ES-I3 (cell line): Measurements from ENCODE around the gene CCNE1.
"Not testable (repeated sequence)": the region's sequence is repeated elsewhere in the genome, so short reads cannot be mapped to it uniquely, and the experiment has no call there.

ENCODE experiments used
- H3K36me3 ChIP-seq: 2 replicates; pipeline ENCODE4 v1.6.1; 2013; ENCODE audit warnings: mild to moderate bottlenecking, low read length, control low read depth, moderate library complexity; ENCODE audit not compliant: insufficient read depth
- H3K4me1 ChIP-seq: 2 replicates; pipeline ENCODE4 v1.6.1; 2013; ENCODE audit warnings: mild to moderate bottlenecking, control low read depth, low read length; ENCODE audit not compliant: insufficient read depth
- H3K9ac ChIP-seq: 2 replicates; pipeline ENCODE4 v1.6.1; 2013; ENCODE audit warnings: low read depth, mild to moderate bottlenecking, low read length, moderate library complexity
- H3K9me3 ChIP-seq: 2 replicates; pipeline ENCODE4 v1.6.1; 2013; ENCODE audit warnings: mild to moderate bottlenecking, low read length, moderate library complexity; ENCODE audit not compliant: control insufficient read depth, insufficient read depth

CCNE1 gene

GRCh38 chr19:29781386-29782259, 30.2 kb upstream of the CCNE1 start:
- Histone ChIP-seq H3K9me3 (no peaks in the 10 kb centered on the region), H3K9ac (no peak overlapping the region), H3K4me1 (no peaks in the 10 kb centered on the region), H3K36me3 (no peaks in the 10 kb centered on the region)

- H3K9ac ChIP-seq = no peak overlapping the region
- no peaks in the 10 kb centered on the region for H3K4me1 ChIP-seq
- no peaks in the 10 kb centered on the region for H3K36me3 ChIP-seq
- H3K9me3 ChIP-seq = no peaks in the 10 kb centered on the region
Observed at GRCh38 chr19:29782260-29782580, 29.6 kb upstream of the CCNE1 start.

DNA sequence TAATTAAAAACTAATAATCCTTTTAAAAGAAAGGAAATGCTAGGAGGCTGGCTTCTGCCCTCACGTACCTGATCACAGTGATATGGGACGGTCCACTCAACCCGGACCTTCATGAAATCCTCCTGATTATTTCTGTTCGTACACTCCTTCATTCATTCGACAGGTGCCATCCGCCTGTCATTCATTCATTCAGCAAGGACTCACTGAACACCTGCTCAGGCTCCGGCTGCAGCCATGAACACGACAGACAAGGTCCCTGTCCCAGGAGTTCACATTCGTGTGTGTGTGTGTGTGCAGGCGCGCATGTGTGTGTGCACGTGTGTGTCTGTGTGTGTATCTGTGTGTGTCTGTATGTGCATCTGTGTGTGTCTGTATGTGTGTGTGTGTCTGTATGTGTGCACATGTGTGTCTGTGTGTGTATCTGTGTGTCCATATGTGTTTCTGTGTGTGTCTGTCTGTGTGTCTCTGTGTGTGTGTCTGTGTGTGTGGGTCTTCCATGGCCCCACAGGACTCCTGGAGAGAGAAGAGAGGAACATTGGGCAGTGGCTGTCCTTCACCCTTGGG, 28.1 kb upstream of the CCNE1 start:
- Histone ChIP-seq H3K9me3 (no peaks in the 10 kb centered on the region), H3K36me3 (no peaks in the 10 kb centered on the region), H3K4me1 (no peaks in the 10 kb centered on the region), H3K9ac (no peak overlapping the region)

DNA sequence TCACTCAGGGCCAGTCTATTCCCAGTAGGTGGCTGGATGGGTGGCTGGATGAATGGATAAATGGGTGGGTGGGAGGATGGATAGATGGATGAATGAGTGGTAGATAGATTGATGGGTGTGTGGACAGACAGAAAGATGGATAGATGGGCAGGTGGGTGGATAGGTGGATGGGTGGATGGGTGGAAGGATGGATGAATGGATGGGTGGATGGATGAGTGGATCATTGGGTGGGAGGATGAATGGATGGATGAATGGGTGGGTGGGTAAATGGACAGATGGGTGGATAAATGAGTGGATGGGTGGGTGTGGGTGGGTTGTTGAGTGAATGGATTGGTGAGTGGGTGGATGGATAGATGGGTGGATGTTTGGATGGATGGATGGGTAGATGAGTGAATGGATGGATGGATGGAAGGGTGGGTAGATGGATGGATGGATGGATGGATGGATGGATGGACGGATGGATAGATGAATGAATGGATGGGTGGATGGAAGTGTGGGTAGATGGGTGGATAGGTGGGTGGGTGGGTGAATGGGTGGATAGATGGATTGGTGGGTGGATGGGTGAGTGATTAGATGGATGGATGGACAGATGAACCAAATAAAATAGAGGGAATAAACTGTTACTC, 27.1 kb upstream of the CCNE1 start:
- Histone ChIP-seq H3K4me1 (no peaks in the 10 kb centered on the region), H3K9me3 (no peaks in the 10 kb centered on the region), H3K36me3 (no peaks in the 10 kb centered on the region), H3K9ac (no peak overlapping the region)

DNA sequence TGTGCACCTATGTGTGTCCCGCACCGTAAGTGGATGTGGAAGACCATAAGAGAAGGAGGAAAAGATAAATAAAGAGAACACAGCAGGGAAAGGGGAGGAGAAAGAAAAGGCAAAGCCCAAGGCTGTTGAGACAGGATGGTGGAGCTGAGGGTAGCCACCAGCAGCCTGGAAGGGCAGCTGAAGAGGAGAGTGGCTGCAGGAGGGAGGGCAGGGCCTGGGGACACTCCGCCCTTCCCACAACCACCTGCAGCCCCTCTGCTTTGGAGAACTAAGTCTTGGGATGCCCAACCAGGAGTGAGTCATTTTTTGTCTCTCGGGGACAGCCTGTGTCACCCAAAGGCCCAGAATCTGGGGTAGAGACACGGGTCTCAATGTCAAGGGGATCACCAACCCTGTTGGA, 26.4 kb upstream of the CCNE1 start:
- Histone ChIP-seq H3K9me3 (no peaks in the 10 kb centered on the region), H3K4me1 (no peaks in the 10 kb centered on the region), H3K36me3 (no peaks in the 10 kb centered on the region), H3K9ac (no peak overlapping the region)

- Histone ChIP-seq H3K4me1 (no peaks in the 10 kb centered on the region), H3K9me3 (no peaks in the 10 kb centered on the region), H3K9ac (no peak overlapping the region), H3K36me3 (no peaks in the 10 kb centered on the region)
Observed at GRCh38 chr19:29785955-29786589, 25.7 kb upstream of the CCNE1 start.

DNA sequence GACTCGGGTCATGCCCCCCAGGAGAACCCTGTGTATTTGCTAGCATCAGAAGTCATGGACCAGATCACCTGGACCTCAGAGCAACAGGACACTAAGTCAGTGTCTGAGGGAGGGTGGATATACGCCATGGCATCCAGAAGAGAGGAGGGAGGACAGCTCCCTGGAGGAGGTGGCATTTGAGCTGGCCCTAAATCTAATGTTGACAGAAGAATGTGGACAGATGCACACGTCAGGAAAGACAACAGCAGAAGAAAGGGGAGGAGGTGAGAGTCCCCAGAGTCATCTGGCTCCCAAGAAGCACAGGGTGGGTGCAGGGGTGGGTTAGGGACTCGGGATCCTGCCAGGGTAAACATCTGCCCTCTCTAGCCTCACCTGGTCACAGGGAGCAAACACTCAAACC, 24.5 kb upstream of the CCNE1 start:
- no peaks in the 10 kb centered on the region for H3K4me1 ChIP-seq
- no peaks in the 10 kb centered on the region for H3K36me3 ChIP-seq
- H3K9ac ChIP-seq = no peak overlapping the region
- no peaks in the 10 kb centered on the region for H3K9me3 ChIP-seq

- H3K36me3 ChIP-seq = no peaks in the 10 kb centered on the region
- H3K9ac ChIP-seq = no peak overlapping the region
- H3K9me3 ChIP-seq = no peaks in the 10 kb centered on the region
- no peaks in the 10 kb centered on the region for H3K4me1 ChIP-seq
Observed at GRCh38 chr19:29789007-29789406, 22.8 kb upstream of the CCNE1 start.

DNA sequence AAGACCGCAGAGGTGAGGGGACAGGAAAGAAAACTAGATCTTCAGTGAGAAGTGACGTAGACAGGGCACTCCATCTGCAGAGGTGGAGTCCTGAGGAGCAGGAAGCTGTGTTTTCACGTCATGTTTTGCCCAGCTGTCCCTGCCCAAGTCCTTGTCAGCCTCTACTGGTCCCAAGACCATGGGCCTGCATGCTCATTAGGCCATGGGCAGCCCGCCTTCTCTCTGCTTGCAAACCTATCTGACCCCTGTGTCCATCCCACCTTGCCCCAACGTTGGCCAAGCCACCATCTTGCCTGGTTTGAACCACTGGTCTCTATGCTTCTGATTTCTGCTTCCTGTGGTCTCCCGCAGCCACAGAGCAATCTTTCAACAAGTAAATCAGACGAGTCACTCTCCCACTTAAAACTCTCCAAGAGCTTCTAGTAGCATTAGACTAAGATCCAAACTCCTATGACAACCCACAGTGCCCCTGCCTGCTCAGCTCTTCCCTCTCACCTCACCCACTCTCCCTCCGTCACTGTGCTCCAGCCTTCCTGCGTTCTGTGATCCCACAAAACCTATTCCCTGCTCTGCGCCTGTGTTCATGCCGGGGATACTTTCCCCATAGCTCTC, 18.6 kb upstream of the CCNE1 start:
- no peaks in the 10 kb centered on the region for H3K4me1 ChIP-seq
- H3K36me3 ChIP-seq = no peaks in the 10 kb centered on the region
- no peaks in the 10 kb centered on the region for H3K9me3 ChIP-seq
- H3K9ac ChIP-seq = no peak overlapping the region

GRCh38 chr19:29794490-29794889, 17.3 kb upstream of the CCNE1 start:
- H3K9ac ChIP-seq, H3K4me1 ChIP-seq, H3K9me3 ChIP-seq, H3K36me3 ChIP-seq: not testable (repeated sequence)

GRCh38 chr19:29795461-29796172, 16.2 kb upstream of the CCNE1 start:
- Histone ChIP-seq H3K9ac (no peak overlapping the region), H3K9me3 (no peaks in the 10 kb centered on the region), H3K4me1 (no peaks in the 10 kb centered on the region), H3K36me3 (no peaks in the 10 kb centered on the region)

DNA sequence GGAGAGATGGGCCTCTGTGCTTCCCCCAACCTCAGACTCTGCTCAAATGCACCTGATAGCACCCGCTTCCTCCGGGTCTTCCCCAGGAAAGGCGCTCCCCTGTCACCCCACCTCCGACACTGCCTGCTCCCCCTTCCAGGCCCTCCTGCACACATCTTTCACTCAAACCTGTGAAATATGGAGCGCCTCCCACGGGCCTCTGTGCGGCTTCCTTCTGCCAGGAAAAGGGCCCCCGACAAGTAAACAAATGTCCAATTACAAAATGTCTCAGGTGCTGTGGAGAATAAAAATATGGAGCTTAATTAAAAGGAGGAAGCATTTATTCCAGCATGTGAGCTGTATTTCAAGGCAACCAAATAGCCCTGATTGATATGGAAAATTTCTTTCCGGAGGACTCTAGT, 15.6 kb upstream of the CCNE1 start:
- Histone ChIP-seq H3K4me1 (no peaks in the 10 kb centered on the region), H3K9me3 (no peaks in the 10 kb centered on the region), H3K36me3 (no peaks in the 10 kb centered on the region), H3K9ac (no peak overlapping the region)

DNA sequence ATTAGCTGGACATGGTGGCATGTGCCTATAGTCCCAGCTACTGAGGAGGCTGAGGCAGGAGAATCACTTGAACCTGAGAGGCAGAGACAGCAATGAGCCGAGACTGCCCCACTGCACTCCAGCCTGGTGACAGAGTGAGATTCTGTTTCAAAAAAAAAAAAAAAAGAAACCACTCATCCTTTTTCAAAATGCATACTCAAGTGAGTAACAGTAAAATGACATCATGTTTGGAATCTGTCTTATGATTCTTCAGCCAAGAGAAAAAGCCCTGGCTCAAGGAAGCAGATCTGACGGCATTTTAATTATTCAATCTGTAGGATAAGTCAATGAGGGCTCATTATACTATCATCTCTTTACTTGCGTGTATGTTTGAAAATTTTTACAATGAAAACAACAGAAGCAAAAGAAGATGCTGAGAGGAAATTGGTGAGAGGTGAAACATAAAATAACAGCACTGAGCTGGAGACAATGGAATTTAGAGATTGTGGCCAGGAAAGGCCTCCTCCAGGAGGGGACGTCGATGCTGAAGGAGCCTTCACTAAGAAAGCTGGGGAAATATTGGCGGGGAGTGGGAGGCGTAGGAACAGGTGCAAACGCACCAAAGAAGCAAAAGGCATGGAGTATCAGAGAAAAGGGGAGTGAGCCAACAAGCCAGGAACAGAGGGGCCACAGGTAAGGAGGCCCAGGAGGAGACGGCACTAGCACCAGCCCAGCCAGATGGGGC, 12.9 kb upstream of the CCNE1 start:
- Histone ChIP-seq H3K9ac (no peak overlapping the region), H3K36me3 (no peaks in the 10 kb centered on the region), H3K9me3 (no peaks in the 10 kb centered on the region), H3K4me1 (no peaks in the 10 kb centered on the region)
